Gastrocnemius medialis (tissue), 4 donors: Measurements from ENCODE around the gene SLC35B2.

Source experiments
- POLR2A ChIP-seq, 2 donors: fragments of 450-650 bp; IDR thresholded peaks; one replicate each; pipeline ENCODE4 v1.6.1; 2017; ENCODE audit warnings: antibody characterized with exemption in 2 of 2, mild to moderate bottlenecking in 2 of 2, moderate library complexity in 2 of 2
- TF ChIP-seq, protein P1 (sequence below), 5 experiments: fragments of 450-650 bp in 3 of 5; fragments of 200-600 bp in 2 of 5; sonication (generic) in 2 of 5; IDR thresholded peaks in 4 of 5; conservative IDR thresholded peaks in 1 of 5; 1 replicate in 4 of 5; 2 replicates in 1 of 5; pipeline ENCODE4 v1.5.1; 2016 to 2019; ENCODE audit warnings: antibody characterized with exemption in 5 of 5, mild to moderate bottlenecking in 3 of 5, moderate library complexity in 3 of 5

- TF ChIP-seq POLR2A (IDR thresholded peaks at IDR 0.05), result no peak
- TF ChIP-seq, protein P1, sequence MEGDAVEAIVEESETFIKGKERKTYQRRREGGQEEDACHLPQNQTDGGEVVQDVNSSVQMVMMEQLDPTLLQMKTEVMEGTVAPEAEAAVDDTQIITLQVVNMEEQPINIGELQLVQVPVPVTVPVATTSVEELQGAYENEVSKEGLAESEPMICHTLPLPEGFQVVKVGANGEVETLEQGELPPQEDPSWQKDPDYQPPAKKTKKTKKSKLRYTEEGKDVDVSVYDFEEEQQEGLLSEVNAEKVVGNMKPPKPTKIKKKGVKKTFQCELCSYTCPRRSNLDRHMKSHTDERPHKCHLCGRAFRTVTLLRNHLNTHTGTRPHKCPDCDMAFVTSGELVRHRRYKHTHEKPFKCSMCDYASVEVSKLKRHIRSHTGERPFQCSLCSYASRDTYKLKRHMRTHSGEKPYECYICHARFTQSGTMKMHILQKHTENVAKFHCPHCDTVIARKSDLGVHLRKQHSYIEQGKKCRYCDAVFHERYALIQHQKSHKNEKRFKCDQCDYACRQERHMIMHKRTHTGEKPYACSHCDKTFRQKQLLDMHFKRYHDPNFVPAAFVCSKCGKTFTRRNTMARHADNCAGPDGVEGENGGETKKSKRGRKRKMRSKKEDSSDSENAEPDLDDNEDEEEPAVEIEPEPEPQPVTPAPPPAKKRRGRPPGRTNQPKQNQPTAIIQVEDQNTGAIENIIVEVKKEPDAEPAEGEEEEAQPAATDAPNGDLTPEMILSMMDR (IDR thresholded peaks at IDR 0.05 in 4 of 5, conservative IDR thresholded peaks at IDR 0.05 in 1 of 5), result no peak
Observed at GRCh38 chr6:44262467-44263353, 5.4 kb upstream of the SLC35B2 start.
